HG02588 (cell line): ENCODE results near the gene RCCD1.
"Not testable (repeated sequence)": the region's sequence is repeated elsewhere in the genome, so short reads cannot be mapped to it uniquely, and the experiment has no call there.

Experiments
- ATAC-seq: cut with Tn5 transposase; IDR thresholded peaks from one replicate; pipeline ENCODE4 v1.9.1; 2021; ENCODE audit warnings: mild to moderate bottlenecking, moderate library complexity; ENCODE audit not compliant: unreplicated experiment

Gene RCCD1

DNA sequence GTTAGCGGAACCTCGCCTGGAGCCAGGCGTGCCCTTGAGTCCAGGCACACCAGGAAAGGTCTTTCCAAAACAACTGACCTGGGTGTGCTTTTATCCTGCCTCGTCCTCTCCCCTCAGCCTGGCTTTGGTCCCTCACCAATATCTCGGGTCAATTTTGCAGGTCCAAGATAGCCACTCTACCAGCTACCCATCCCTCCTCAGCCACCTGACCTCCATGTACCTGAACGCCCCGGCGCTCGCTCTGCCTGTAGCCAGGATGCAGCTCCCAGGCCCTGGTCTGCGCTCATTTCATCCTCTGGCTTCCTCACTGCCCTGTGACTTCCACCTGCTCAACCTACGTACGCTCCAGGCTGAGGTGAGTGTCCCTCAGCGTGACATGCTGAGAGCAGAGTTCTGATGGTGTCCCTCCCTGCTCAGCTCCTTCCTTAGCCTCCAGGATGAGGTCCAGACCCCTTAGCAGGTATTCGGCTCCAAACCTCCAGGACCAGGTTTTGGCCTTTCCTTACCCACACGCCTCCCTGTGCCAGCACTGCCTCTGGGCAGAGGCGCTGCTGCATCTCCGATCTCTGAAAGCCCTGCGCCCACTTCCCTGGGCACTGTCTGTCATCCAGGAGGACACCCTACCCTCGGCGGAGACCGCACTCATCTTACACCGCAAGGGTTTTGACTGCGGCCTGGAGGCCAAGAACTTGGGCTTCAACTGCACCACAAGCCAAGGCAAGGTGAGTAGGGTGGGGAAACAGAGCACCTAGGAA is 36.5 kb upstream of the RCCD1 start:
- no peak for ATAC-seq

DNA sequence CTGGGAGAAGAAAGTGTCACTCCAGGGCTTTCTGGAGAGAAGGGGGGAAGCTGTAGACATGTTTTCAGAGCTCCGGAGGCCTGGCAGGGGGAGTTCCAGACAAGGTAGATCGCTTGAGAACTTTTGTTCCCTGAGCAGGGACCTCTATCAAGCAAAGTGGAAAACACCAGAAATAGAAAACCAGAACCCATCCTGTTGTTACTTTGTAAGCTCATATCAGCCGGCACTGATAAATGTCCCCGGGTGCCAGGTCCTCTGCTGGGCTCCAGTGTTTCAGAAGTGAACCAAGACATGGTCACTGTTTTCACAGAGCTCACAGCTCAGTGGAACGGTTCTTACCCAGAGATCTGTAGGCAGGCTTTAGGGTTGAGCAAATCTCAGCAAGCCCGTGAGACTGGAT is 35.8 kb upstream of the RCCD1 start:
- no peak for ATAC-seq

DNA sequence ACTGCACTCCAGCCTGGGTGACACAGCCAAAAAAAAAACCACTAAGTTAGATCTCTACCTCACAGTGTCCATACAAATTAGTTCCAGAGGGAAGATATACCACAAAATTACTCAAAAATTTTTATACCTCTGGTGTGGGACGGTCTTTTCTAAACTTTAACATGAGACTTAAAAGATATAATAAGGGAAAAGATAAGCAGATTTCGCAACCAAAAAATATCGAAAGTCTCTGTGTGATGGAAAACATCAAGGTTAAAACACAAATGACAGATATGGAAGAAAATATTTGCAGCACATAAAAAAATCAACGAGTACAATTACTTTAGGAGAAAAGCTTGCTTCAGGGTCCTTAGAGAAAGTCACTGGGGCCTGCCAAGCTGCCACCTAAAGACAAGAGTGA is 32.8 kb upstream of the RCCD1 start:
- no peak for ATAC-seq

DNA sequence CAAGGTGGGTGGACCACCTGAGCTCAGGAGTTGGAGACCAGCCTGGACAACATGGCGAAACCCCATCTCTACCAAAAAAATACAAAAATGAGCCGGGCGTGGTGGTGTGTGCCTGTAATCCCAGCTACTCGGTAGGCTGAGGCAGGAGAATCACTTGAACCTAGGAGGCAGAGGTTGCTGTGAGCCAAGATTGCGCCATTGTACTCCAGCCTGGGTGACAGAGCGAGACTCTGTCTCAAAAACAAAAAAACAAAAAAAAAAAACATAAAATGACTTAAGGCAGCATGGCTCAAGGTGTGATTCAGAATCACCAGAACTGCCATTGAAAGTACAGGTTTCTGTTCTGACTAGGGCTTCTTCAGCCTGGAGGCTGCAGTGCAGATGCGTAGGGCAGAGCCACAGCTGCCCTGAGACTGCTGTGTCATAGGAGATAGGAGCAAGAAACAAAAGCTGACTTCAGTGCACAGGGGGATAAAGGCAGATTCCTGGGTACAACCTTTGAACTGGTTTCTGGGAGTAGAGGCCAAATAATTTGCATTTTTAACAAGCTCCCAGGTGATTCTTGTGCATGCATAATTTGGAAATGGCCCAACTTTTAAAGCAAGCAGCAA is 31.9 kb upstream of the RCCD1 start:
- ATAC-seq: peak; percentile 57

DNA sequence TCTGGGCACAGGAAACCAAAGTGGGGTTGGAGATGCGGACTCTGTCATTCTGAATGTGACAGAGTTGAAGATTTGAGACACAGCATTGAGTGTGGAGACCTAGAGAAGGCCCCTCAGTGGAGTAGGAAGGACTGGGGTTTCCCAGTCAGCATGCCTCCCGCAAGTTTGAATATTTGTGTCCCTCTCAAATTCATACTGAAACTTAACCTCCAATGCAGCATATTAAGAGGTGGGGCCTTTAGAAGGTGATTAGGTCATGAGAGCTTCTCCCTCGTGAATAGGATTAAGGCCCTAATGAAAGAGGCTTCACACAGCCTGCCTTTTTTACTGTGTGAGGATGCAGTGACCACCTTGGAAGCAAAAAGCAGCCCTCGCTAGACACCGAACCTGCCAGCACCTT is 30.3 kb upstream of the RCCD1 start:
- peak; percentile 70 for ATAC-seq

DNA sequence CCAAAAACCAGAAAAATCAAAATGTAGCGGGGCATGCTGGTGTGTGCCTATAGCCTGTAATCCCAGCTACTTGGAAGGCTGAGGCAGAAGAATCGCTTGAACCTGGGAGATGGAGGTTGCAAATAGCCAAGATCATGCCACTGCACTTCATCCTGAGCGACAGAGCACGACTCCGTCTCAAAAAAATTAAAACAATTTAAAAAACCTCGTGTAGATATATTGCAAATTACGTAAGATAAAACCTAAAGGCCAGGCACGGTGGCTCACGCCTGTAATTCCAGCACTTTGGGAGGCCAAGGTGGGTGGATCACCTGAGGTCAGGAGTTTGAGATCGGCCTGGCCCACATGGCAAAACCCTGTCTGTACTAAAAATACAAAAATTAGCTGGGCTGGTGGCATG is 27.9 kb upstream of the RCCD1 start:
- ATAC-seq: not testable (repeated sequence)

DNA sequence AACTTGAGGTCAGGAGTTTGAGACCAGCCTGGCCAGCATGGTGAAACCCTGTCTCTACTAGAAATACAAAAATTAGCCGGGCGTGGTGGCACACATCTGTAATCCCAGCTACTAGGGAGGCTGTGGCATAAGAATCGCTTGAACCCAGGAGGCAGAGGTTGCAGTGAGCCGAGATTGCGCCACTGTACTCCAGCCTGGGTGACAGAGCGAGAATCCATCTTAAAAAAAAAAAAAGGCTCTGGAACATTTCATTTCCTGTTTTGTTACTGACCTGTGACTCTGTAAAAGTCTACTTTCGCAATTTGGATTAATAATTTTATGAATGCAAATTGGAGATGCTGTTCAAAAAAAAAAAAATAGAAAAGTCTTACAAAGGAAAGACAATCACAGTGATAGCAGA is 26.6 kb upstream of the RCCD1 start:
- not testable (repeated sequence) for ATAC-seq

DNA sequence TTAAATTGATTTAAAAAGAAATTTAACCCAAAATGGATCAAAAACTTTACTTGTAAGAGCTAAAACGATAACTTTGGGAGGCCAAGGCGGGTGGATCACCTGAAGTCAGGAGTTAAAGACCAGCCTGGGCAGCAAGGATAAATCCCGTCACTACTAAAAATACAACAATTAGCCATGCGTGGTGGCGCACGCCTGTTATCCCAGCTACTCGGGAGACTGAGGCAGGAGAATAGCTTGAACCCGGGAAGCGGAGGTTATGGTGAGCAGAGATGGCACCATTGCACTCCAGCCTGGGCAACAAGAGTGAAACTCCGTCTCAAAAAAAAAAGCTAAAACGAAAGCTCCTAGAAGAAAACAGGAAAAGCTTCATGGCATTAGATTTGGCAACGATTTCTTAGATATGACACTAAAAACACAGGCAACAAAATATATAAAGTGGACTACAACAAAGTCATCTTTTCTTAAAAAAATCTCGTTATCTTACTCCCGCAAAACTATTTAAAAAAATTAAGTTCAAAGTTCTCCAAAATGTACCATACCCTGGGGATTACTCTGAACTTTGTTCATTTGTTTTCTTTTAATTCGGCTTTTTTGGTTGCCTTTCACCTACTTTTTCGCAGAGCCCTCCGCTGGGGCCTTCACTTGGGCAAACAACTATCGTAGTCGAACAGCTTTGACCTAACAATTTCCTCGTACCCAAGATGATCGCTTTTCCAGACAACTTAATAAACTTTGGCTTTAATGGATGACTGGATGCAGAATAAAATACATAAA is 25.3 kb upstream of the RCCD1 start:
- ATAC-seq: no peak

DNA sequence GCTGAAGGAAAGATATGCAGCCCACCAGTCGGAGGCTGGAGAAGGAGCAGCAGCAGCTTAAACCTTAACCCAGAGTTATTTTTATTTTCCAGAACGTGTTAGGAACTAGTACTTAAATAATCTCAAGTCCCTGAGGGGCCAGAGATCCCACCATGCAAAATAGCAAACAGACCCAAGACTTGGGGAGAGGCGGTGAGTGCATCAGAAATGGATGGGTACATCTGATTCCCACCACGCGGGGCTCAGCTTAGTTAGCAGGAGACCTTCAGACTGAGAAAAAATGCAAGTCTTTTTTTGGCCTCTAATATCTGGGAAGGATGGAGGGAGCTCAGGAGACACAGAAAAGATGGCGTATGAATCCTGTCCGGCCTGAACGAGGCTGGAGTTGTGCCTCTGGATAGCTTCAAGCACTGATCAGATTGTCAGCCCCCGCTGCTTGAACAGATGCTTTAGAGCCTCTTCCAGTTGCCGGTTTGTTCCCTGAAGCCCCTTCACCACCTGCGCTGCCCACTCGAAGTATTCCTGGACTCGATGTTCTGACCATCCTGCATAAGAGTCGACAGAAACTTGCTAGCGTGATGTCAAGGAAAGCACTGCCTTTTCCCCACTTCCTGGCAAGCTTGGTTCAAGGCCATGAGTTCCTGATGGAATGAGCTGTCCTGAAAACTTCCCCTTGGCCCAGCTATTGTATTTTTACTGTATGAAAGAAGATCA is 23.7 kb upstream of the RCCD1 start:
- ATAC-seq: no peak

DNA sequence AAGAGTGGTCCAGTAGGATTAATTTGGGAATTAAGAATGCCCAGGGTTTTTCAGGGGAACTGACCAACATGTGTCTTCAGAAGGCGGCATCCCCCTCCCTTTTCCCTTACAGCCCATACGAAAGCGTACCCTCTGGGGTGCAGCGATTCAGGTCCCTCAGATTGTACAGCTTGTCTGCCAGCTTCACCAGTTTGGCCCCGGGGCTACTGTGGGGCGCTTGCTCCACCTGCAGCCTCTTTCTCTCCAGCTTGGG is 23.2 kb upstream of the RCCD1 start:
- no peak for ATAC-seq

DNA sequence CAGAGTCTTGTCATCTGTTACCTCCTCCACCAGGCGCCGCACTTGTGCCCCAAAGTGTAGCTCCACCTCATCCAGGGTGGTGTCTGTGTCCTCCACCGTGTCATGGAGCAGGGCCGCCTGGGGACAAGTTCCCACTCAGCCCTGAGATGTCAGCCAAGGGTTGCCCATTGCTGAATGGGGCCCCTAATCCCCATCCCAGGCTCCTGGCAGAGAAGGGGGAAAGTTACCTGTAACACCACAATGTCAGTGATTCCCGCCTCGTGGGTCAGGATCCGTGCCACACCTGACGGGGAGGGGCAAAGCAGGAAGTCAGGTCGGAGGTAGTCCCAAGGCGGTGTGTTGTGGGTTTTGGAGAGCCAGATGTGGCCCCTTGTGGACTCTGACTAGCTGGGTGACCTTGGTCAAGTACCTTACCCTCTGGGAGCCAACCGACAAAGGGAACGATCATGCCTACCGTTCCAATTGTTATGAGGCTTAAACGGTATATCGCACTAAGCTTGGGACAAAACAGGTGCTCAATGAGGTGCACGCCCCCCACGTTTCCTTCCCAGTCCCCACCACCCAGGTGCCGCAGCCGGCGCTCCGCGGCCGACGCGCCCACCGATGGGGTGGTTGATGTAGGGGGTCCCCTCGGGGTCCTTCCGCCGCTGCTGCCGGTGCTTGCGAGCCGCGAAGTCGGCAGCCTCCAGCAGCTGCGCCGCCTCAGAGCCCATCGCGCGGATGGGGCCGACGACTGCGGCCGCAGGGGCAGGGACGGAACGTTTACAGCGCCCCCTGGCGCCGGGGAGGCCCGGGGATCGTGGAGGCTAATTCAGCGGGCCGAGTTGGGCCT is 22.6 kb upstream of the RCCD1 start, which contains the start of gene HDDC3:
TSS of gene HDDC3 (minus strand) at position 722 of the 832 bp plus-strand sequence. CDS start at position 713, 9 bp downstream.
- peak; percentile 44 for ATAC-seq

DNA sequence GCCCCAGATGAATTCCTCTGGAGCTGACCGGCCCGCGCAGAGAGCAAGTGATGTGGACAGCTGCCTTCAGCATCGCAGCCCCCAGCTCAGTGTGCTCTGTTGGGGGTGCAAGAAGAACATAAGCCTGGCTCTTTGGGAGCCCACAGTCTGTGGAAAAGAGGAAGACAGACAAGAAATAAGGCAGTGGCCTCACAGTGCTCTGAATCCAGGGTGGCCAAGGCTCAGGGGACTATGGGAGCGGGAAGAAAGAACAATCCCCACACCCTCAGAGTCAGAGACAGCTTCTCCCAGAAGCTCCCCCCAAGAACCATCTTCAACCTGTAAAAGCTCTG is 22.1 kb upstream of the RCCD1 start:
- no peak for ATAC-seq

DNA sequence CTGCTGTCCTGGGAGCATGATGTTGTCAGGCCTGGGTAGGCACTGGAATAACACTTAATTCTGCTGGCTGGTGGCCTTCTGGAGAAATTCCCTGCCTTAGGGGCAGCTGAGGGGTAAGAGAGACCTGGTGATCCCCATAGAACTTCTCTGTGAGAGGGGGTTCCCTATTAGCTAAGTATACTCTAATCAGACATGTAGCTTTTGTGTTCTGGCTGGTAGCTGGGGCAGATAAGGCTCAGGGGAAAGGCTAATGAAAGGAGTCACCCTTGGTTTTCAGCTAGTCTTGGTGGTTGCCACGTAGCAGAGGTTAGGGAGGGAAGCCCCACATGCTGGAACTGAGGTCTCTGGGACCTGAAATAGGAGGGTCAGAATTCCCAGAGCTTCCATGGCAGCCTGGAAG is 21.4 kb upstream of the RCCD1 start:
- no peak for ATAC-seq

DNA sequence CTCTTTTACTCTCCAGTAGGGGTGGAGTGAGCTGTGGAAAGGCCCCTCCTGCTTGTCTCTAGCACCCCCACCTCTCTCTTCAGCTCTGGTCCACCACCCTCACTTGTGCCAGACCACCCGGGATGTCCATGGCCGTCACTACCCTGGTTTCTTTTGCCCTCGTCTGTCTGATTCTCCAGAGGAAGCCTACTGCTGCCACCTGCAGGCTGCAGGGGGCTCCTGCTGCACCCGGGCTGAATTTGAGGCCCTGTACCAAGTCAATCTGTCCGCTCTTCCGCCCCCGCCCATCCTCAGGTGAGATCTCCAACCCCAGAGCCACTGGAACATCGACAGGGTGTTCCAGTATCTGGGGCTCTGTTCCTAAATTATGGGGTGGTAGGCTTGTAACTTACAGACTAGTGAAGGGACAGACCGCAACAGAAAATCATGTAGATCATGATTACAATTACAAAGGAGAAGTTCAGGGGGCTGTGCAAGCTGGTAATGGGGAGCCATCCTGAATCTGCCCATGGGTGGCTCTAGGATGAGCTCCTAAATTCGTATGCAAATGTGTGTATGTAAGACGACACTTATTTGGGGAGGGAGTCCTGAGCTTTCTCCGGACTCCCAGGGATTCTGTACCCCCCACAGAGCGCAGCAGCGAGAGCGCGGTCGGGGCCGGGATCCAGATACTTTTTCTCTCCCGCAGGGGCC is 20.3 kb upstream of the RCCD1 start:
- peak; percentile 24 for ATAC-seq

DNA sequence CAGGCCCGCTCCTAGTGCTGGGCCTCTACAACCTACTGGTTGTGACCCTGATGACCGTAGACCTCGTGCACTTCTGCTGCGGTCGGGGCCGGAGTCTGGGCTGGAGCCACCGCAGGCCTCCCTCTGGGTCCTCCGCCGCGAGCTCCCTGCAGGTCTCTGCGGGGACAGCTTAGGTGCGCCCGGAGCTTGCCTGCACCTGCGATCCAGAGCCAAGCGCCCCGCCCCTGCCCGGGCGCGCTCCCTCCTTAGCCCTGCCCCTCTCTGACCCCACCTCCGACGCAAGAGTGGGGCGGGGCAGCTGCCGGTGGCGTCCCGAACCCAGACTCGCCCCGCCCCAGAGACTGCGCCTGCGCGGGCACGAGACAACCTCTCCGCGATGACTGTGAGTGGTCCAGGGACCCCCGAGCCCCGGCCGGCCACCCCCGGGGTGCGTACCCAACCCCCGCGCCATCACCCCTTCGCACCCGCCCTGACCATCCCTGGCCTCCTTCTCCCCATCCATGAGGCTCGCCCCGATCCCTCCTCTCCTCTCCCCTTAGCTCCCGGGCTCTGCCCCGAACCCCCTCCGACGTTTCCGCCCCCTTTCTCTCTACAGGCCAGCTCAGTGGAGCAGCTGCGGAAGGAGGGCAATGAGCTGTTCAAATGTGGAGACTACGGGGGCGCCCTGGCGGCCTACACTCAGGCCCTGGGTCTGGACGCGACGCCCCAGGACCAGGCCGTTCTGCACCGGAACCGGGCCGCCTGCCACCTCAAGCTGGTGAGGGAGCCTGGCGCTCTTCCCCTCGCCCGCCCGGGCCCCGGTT is 19.5 kb upstream of the RCCD1 start, which contains the start of gene UNC45A:
TSS of gene UNC45A (plus strand) at position 337 of the 803 bp plus-strand sequence. CDS start at position 377, 40 bp downstream.
- peak; percentile 67 for ATAC-seq

DNA sequence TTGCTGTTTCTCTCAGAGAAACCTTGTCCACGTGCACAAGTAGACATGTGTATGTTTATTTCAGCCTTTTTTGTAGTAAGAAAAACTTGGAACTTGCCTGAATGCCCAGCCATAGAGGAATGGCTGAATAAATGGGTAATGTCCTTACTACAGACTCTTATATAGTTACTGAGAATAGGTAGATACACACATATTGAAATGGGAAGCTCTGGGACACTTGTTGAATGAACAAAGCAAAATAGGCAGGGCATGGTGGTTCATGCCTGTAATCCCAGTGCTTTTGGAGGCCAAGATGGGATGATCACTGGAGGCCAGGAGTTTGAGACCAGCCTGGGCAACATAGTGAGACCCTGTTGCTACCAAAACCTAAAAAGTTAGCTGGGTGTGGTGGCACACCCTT is 17.9 kb upstream of the RCCD1 start:
- ATAC-seq: no peak

DNA sequence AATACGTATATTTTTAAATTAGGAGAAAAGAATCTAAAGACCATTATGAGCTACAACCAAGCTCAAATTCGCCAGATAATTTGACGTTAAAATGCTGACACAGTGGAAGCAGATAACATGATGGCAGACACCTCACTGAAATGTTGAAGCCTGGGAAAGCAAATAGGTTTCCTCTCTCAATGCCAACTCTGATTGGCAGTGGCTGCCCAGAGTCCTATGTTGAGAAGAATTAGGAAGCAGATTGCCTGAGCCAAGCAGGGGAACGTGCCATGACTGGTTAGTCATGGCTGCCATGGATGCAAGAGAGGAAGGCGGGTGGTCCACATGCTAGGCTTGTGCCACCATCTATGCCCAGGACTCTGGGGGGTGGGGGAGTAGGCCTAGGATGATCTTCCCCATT is 16.4 kb upstream of the RCCD1 start:
- ATAC-seq: no peak

DNA sequence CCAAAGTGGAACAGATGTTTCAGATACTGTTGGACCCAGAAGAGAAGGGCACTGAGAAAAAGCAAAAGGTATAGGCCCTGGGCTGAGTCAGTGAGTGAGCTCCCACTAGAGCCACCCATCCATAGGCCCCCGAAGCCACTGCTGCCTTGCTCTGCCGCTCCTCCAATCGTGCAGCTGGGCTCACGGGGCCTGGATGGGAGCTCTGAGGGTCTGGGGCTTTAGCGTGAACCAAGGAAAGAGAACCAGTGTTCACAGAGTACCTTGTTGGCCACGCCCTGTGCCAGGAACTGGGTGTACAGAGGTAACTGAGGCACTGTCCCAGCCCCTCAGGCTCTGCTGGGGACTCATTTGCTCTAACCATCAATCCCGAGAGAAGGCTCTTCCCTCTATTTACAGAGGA is 14.9 kb upstream of the RCCD1 start:
- no peak for ATAC-seq

DNA sequence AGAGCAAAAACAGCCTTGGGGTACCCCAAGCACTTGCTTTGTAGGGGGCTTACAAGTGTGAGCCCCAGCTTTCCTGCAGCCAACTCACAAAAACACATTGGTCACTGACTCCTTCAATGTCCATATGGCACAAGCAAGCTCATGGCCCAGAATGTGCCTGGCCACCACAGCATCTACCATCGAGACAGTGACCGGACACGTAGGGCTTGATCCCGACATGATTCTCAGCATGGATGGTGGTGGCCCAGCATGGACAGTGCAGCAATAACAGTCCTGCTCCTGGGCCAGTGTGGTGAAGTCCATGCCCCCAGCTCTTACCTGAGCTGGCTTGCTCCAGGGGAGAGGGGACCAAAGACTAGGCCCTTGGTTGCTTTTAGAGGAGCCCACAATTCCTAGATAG is 13.6 kb upstream of the RCCD1 start:
- no peak for ATAC-seq
